Calu3 (cell line): Measurements from ENCODE around the gene DSCAML1. TPM values are rescaled to one million over a fixed set of nuclear protein-coding genes. Genes with fewer than 3 reads are reported as not detected.

ENCODE experiments used
- BruUV-seq: library from RNA; stranded (reverse); fragments of 400-500 nt; replicated peaks from 2 replicates; lab custom pipeline; 2021; lab: Mats Ljungman, UMichigan
- CTCF ChIA-PET: fragments of 300-600 bp; sonication (Branson Sonifier 250); formaldehyde crosslinking; loops from one replicate; lab custom pipeline; 2022; ENCODE audit warnings: antibody characterized with exemption; lab: Charles Lee
- DNase-seq: peaks from one replicate; pipeline ENCODE4 v3.0.0; 2022
- H3K27ac Mint-ChIP-seq: one replicate; pipeline ENCODE4 v1.8.0; 2022; ENCODE audit warnings: mixed read lengths; ENCODE audit not compliant: unreplicated experiment
- H3K27me3 Mint-ChIP-seq: one replicate; pipeline ENCODE4 v1.8.0; 2022; ENCODE audit warnings: mixed read lengths; ENCODE audit not compliant: unreplicated experiment
- H3K36me3 Mint-ChIP-seq: one replicate; pipeline ENCODE4 v1.8.0; 2022; ENCODE audit warnings: mild to moderate bottlenecking, moderate library complexity, mixed read lengths; ENCODE audit not compliant: insufficient read depth, unreplicated experiment
- H3K4me1 Mint-ChIP-seq: one replicate; pipeline ENCODE4 v1.8.0; 2022; ENCODE audit warnings: mild to moderate bottlenecking, low read depth, mixed read lengths; ENCODE audit not compliant: unreplicated experiment
- H3K4me3 Mint-ChIP-seq: one replicate; pipeline ENCODE4 v1.8.0; 2022; ENCODE audit warnings: mild to moderate bottlenecking, low read depth, moderate library complexity, mixed read lengths; ENCODE audit not compliant: unreplicated experiment
- H3K9me3 Mint-ChIP-seq: one replicate; pipeline ENCODE4 v1.8.0; 2022; ENCODE audit warnings: low read depth, mixed read lengths; ENCODE audit not compliant: unreplicated experiment
- CTCF ChIP-seq: fragments of 200-600 bp; IDR thresholded peaks from one replicate; pipeline ENCODE4 v1.8.0; 2022; ENCODE audit warnings: antibody characterized with exemption; ENCODE audit not compliant: unreplicated experiment
- intact Hi-C: fragments of 100-400 bp; cut with micrococcal nuclease; formaldehyde crosslinking; loops from one replicate; pipeline ENCODE4 v1.10.0; 2022; ENCODE audit not compliant: unreplicated experiment
- total RNA-seq: library from RNA; stranded (reverse); gene quantifications from 2 replicates; pipeline ENCODE4 v1.2.3, GENCODE V29; 2022

The DSCAML1 gene
- total RNA-seq, 1 experiment from 2014 or later: 0.07 TPM

- Mint-ChIP-seq H3K9me3 (no peaks in the 10 kb centered on the region), H3K27me3 (peaks cover 44% of the 10 kb centered on the region), H3K36me3 (no peaks in the 10 kb centered on the region), H3K4me3 (no peak overlapping the region), H3K27ac (no peak overlapping the region), H3K4me1 (no peaks in the 10 kb centered on the region)
- CTCF ChIA-PET: interaction anchor here (0.6 kb wide), 1 partner anchor 29 kb away, joined by 3 read pairs; no protein-coding TSS in a partner anchor
- no peak for TF ChIP-seq CTCF
- intact Hi-C loops: no loop called here
- BruUV-seq: no TSS peak
- no peak for DNase-seq
Observed at GRCh38 chr11:117572129-117572528, 224.9 kb downstream of the DSCAML1 start.

- no peak overlapping the region for H3K27ac Mint-ChIP-seq
- H3K4me3 Mint-ChIP-seq: no peak overlapping the region
- H3K36me3 Mint-ChIP-seq: no peaks in the 10 kb centered on the region
- no peak for TF ChIP-seq CTCF
- CTCF ChIA-PET: no interaction called here
- peaks cover 34% of the 10 kb centered on the region for H3K27me3 Mint-ChIP-seq
- no peak for DNase-seq
- no peaks in the 10 kb centered on the region for H3K9me3 Mint-ChIP-seq
- intact Hi-C loops: no loop called here
- H3K4me1 Mint-ChIP-seq: no peaks in the 10 kb centered on the region
- no TSS peak for BruUV-seq
Observed at GRCh38 chr11:117570701-117571100, 226.3 kb downstream of the DSCAML1 start.

- Mint-ChIP-seq H3K4me3 (no peak overlapping the region), H3K27me3 (peaks cover 34% of the 10 kb centered on the region), H3K9me3 (no peaks in the 10 kb centered on the region), H3K36me3 (no peaks in the 10 kb centered on the region), H3K4me1 (no peaks in the 10 kb centered on the region), H3K27ac (no peak overlapping the region)
- intact Hi-C loops: no loop called here
- no peak for TF ChIP-seq CTCF
- DNase-seq: no peak
- CTCF ChIA-PET: no interaction called here
- BruUV-seq: no TSS peak
Observed at GRCh38 chr11:117569911-117570310, 227.1 kb downstream of the DSCAML1 start.

- Mint-ChIP-seq H3K27me3 (peaks cover 71% of the 10 kb centered on the region), H3K36me3 (no peaks in the 10 kb centered on the region)
Observed at GRCh38 chr11:117565709-117566108, 231.3 kb downstream of the DSCAML1 start.

More at GRCh38 chr11:117565709-117566108, 231.3 kb downstream of the DSCAML1 start:
- TF ChIP-seq CTCF: no peak
- no peak for DNase-seq
- H3K9me3 Mint-ChIP-seq: no peaks in the 10 kb centered on the region
- no peaks in the 10 kb centered on the region for H3K4me1 Mint-ChIP-seq
- H3K27ac Mint-ChIP-seq: no peak overlapping the region
- no peak overlapping the region for H3K4me3 Mint-ChIP-seq
- intact Hi-C loops: no loop called here
- BruUV-seq: no TSS peak
- CTCF ChIA-PET: interaction anchor here (0.6 kb wide), 1 partner anchor 1712 kb away, joined by 3 read pairs; no protein-coding TSS in a partner anchor
